HepG2 (cell line): ENCODE results near the gene ATP1A1. TPM values are rescaled to one million over a fixed set of nuclear protein-coding genes. Genes with fewer than 3 reads are reported as not detected.

Source experiments
- ATAC-seq: fragments of 200-7000 bp; cut with Tn5 transposase; 3 replicates; pipeline ENCODE4 v1.9.1; 2020; ENCODE audit warnings: mild to moderate bottlenecking, moderate library complexity
- BruUV-seq: library from RNA; stranded (reverse); fragments of 400-500 nt; replicated peaks from 2 replicates; lab custom pipeline; 2021; lab: Mats Ljungman, UMichigan
- CTCF ChIA-PET: fragments of 300-600 bp; formaldehyde crosslinking; extraction: SDS; loops from one replicate; lab custom pipeline; 2021; ENCODE audit warnings: low total read pairs, inconsistent platforms, low intra/inter-chr PET ratio; lab: Yijun Ruan, JAX
- POLR2A ChIA-PET: fragments of 350-600 bp; sonication (Branson Sonifier 250); formaldehyde crosslinking; loops from one replicate; lab custom pipeline; 2020; ENCODE audit warnings: antibody characterized with exemption, inconsistent platforms; lab: Yijun Ruan, JAX
- DNase-seq: peaks from one replicate; pipeline ENCODE4 v3.0.0-alpha.2; 2015; ENCODE audit warnings: low spot score
- FAIRE-seq: peaks from 3 replicates; lab custom pipeline; 2011; peaks lifted over from hg19 to GRCh38; lab: Jason Lieb, UNC
- H2AFZ ChIP-seq: one replicate; pipeline ENCODE4 v1.6.1; 2011; ENCODE audit warnings: low read length, inconsistent platforms
- H3K27ac ChIP-seq: fragments of 300-600 bp; 3 replicates; pipeline ENCODE4 v1.8.0; 2011; ENCODE audit warnings: mixed run types, mild to moderate bottlenecking, mixed read lengths, low read length, inconsistent platforms; ENCODE audit not compliant: insufficient read depth; ENCODE audit errors: extremely low read length
- H3K27me3 ChIP-seq, 2 experiments: fragments of 200-600 bp in 1 of 2; 2 replicates in 1 of 2; 3 replicates in 1 of 2; pipeline versions ENCODE4 v1.6.0 to v1.8.0; 2011; ENCODE audit warnings: low read length in 2 of 2, mild to moderate bottlenecking in 2 of 2, moderate library complexity in 2 of 2, inconsistent platforms in 1 of 2; ENCODE audit not compliant: insufficient read depth in 2 of 2, control insufficient read depth in 1 of 2
- H3K36me3 ChIP-seq, 2 experiments: fragments of 200-600 bp in 1 of 2; replicated peaks in 1 of 2; 2 replicates in 1 of 2; 3 replicates in 1 of 2; pipeline versions ENCODE4 v1.5.1 to v1.8.0; 2011; ENCODE audit warnings: low read length in 2 of 2, inconsistent platforms in 1 of 2; ENCODE audit not compliant: insufficient read depth in 2 of 2, control insufficient read depth in 1 of 2
- H3K4me1 ChIP-seq: 2 replicates; pipeline ENCODE4 v1.5.1; 2012; ENCODE audit warnings: low read length, inconsistent platforms; ENCODE audit not compliant: insufficient read depth
- H3K4me2 ChIP-seq: 2 replicates; pipeline ENCODE4 v1.6.0; 2011; ENCODE audit warnings: low read depth, low read length, inconsistent platforms
- H3K4me3 ChIP-seq, 3 experiments: fragments of 200-600 bp in 1 of 3; sonication (generic), shearing (Covaris generic) in 1 of 3; replicated peaks in 1 of 3; 2 replicates each; pipeline ENCODE4 v1.5.1; 2011 to 2016; ENCODE audit warnings: low read length in 3 of 3, inconsistent platforms in 2 of 3, low read depth in 2 of 3, mild to moderate bottlenecking in 2 of 3, control low read depth in 1 of 3, mixed read lengths in 1 of 3; ENCODE audit not compliant: insufficient read depth in 1 of 3
- H3K79me2 ChIP-seq: one replicate; pipeline ENCODE4 v1.6.1; 2011; ENCODE audit warnings: low read length, inconsistent platforms; ENCODE audit not compliant: insufficient read depth
- H3K9ac ChIP-seq: 2 replicates; pipeline ENCODE4 v1.6.0; 2011; ENCODE audit warnings: mild to moderate bottlenecking, low read depth, low read length, inconsistent platforms; ENCODE audit not compliant: insufficient read depth
- H3K9me3 ChIP-seq: 2 replicates; pipeline ENCODE4 v1.5.1; 2012; ENCODE audit warnings: mild to moderate bottlenecking, low read length
- H4K20me1 ChIP-seq: 2 replicates; pipeline ENCODE4 v1.6.0; 2011; ENCODE audit warnings: inconsistent platforms, mild to moderate bottlenecking, low read length, moderate library complexity; ENCODE audit not compliant: insufficient read depth
- BRD4 ChIP-seq: sonication (generic); formaldehyde crosslinking; IDR thresholded peaks from 2 replicates; pipeline ENCODE4 v1.4.0; 2020; ENCODE audit warnings: missing genetic modification reagents
- CBX2 ChIP-seq, 2 experiments: fragments of 200-600 bp in 1 of 2; sonication (generic); formaldehyde crosslinking in 1 of 2; IDR thresholded peaks; 2 replicates each; pipeline versions ENCODE4 v1.7.0 to v1.8.1; 2018 to 2022; ENCODE audit warnings: low read depth in 2 of 2, low read length in 1 of 2, mild to moderate bottlenecking in 1 of 2, missing genetic modification reagents in 1 of 2
- FOXM1 ChIP-seq: sonication (generic); formaldehyde crosslinking; IDR thresholded peaks from 2 replicates; pipeline ENCODE4 v1.5.0; 2020; ENCODE audit warnings: missing genetic modification reagents
- MBNL3 ChIP-seq: fragments of 250-450 bp; sonication (Bioruptor Pico); conservative IDR thresholded peaks from 2 replicates; pipeline ENCODE4 v1.8.0; 2022; ENCODE audit warnings: mild to moderate bottlenecking, inconsistent platforms
- POLR2AphosphoS5 ChIP-seq: IDR thresholded peaks from 2 replicates; pipeline ENCODE4 v1.6.1; 2012; ENCODE audit warnings: low read depth, low read length
- SAP130 ChIP-seq: IDR thresholded peaks from 2 replicates; pipeline ENCODE4 v1.6.1; 2016; ENCODE audit warnings: low read depth
- SIX1 ChIP-seq: sonication (generic); formaldehyde crosslinking; IDR thresholded peaks from 2 replicates; pipeline ENCODE4 v1.4.0; 2020; ENCODE audit warnings: missing genetic modification reagents, borderline replicate concordance
- SNAI1 ChIP-seq: sonication (generic); formaldehyde crosslinking; IDR thresholded peaks from 2 replicates; pipeline ENCODE4 v1.5.0; 2020; ENCODE audit warnings: mild to moderate bottlenecking, missing genetic modification reagents, borderline replicate concordance
- ZBTB34 ChIP-seq: sonication (generic); formaldehyde crosslinking; IDR thresholded peaks from 2 replicates; pipeline ENCODE4 v1.8.0; 2022; ENCODE audit warnings: mild to moderate bottlenecking, missing genetic modification reagents
- ZMAT3 ChIP-seq: sonication (generic); formaldehyde crosslinking; conservative IDR thresholded peaks from 2 replicates; pipeline ENCODE4 v1.7.0; 2021; ENCODE audit warnings: missing genetic modification reagents
- ZNF256 ChIP-seq: sonication (generic); formaldehyde crosslinking; conservative IDR thresholded peaks from 2 replicates; pipeline ENCODE4 v1.4.0; 2020; ENCODE audit warnings: missing genetic modification reagents
- ZNF460 ChIP-seq: sonication (generic); formaldehyde crosslinking; IDR thresholded peaks from 2 replicates; pipeline ENCODE4 v1.5.1; 2020; ENCODE audit warnings: missing genetic modification reagents, mild to moderate bottlenecking, borderline replicate concordance
- ZNF552 ChIP-seq: sonication (generic); formaldehyde crosslinking; IDR thresholded peaks from 2 replicates; pipeline ENCODE4 v1.9.0; 2022; ENCODE audit warnings: missing genetic modification reagents, mild to moderate bottlenecking, borderline replicate concordance
- ZNF619 ChIP-seq: sonication (generic); formaldehyde crosslinking; IDR thresholded peaks from 2 replicates; pipeline ENCODE4 v1.4.0; 2020; ENCODE audit warnings: mild to moderate bottlenecking, missing genetic modification reagents
- WGBS: methylation state at CpG from one replicate; pipeline ENCODE4 v1.1.6; 2017; ENCODE audit warnings: low lambda C conversion rate; 5-methylcytosine and 5-hydroxymethylcytosine counted together
- in situ Hi-C: cut with HindIII; loops from 2 replicates; pipeline ENCODE4 v1.10.0; 2017; ENCODE audit warnings: low pct_unique_long_range_greater_than_20kb; ENCODE audit not compliant: extremely low pct_ligation_motif_present
- intact Hi-C: fragments of 100-400 bp; cut with micrococcal nuclease; formaldehyde crosslinking; loops from one replicate; pipeline ENCODE4 v1.10.0; 2022; ENCODE audit not compliant: unreplicated experiment
- polyA plus RNA-seq, 8 experiments: library from polyadenylated mRNA; depleted of rRNA in 3 of 8; stranded (reverse) in 7 of 8; unstranded in 1 of 8; fragments of >200 nt; fragmentation: Illumina TruSeq in 4 of 8; extraction: Trizol in 4 of 8; gene quantifications; 2 replicates each; pipeline versions ENCODE4 v1.2.1 to v1.2.3, GENCODE V29; 2011 to 2016; ENCODE audit warnings: low read depth in 4 of 8, missing spikeins in 1 of 8, mixed read lengths in 1 of 8; ENCODE audit not compliant: insufficient read depth in 1 of 8
- total RNA-seq, 5 experiments: library from RNA; depleted of rRNA; stranded (reverse); fragments of >200 nt; fragmentation: Illumina TruSeq; extraction: Trizol; gene quantifications; 2 replicates each; pipeline ENCODE4 v1.2.3, GENCODE V29; 2016; ENCODE audit warnings: low read depth in 1 of 5
- TF ChIP-seq, protein P1 (sequence below), 2 experiments: fragments of 450-650 bp in 1 of 2; sonication (generic) in 1 of 2; formaldehyde crosslinking in 1 of 2; IDR thresholded peaks; 2 replicates each; pipeline versions ENCODE4 v1.6.1 to v1.8.0; 2016 to 2022; ENCODE audit warnings: antibody characterized with exemption in 1 of 2, mild to moderate bottlenecking in 1 of 2, missing genetic modification reagents in 1 of 2

The ATP1A1 gene
- total and polyA plus RNA-seq, 2 of the 13 experiments (the other 11 are each of a cell fraction or from before 2014, with no cell fraction given) = 280 to 705 TPM

GRCh38 chr1:116345843-116346242 lies 27.2 kb upstream of the ATP1A1 start:
- H3K4me2 ChIP-seq = no peak overlapping the region
- H2AFZ ChIP-seq = no peak overlapping the region
- in situ Hi-C loops (no loop called here), intact Hi-C loops (no loop called here)
- FAIRE-seq = no peak
- no peak overlapping the region for H3K27ac ChIP-seq
- no peaks in the 10 kb centered on the region for H3K9me3 ChIP-seq
- no peaks in the 10 kb centered on the region for H3K79me2 ChIP-seq
- ChIA-PET CTCF (no interaction called here), POLR2A (interaction anchor here (0.5 kb wide), 1 partner anchor 21 kb away, joined by 3 read pairs; no protein-coding TSS in a partner anchor)
- H3K4me1 ChIP-seq = 0 out of 2 replicates have a peak, but pooled peaks cover 5% of the 10 kb centered on the region
- H4K20me1 ChIP-seq = no peaks in the 10 kb centered on the region
- no peak for DNase-seq
- no peaks in the 10 kb centered on the region for H3K36me3 ChIP-seq
- BruUV-seq = no TSS peak
- 0% methylated on average over 2 of the region's 2 CpGs for WGBS
- ATAC-seq = no peak
- no peak overlapping the region for H3K9ac ChIP-seq
- peaks cover 3 to 4% of the 10 kb centered on the region in 2 experiments; a peak in 1 of 5 replicates for H3K27me3 ChIP-seq
- no peak overlapping the region for H3K4me3 ChIP-seq
- no peak for TF ChIP-seq ZMAT3 (CRISPR knock-in tag)
- no peak for TF ChIP-seq ZNF552 (CRISPR knock-in tag)
- no peak for TF ChIP-seq MBNL3
- TF ChIP-seq ZBTB34 = no peak
- no peak for TF ChIP-seq ZNF619 (CRISPR knock-in tag)
- no peak for TF ChIP-seq SIX1 (CRISPR knock-in tag)
- TF ChIP-seq BRD4 (CRISPR knock-in tag) = no peak
- TF ChIP-seq, protein P1, sequence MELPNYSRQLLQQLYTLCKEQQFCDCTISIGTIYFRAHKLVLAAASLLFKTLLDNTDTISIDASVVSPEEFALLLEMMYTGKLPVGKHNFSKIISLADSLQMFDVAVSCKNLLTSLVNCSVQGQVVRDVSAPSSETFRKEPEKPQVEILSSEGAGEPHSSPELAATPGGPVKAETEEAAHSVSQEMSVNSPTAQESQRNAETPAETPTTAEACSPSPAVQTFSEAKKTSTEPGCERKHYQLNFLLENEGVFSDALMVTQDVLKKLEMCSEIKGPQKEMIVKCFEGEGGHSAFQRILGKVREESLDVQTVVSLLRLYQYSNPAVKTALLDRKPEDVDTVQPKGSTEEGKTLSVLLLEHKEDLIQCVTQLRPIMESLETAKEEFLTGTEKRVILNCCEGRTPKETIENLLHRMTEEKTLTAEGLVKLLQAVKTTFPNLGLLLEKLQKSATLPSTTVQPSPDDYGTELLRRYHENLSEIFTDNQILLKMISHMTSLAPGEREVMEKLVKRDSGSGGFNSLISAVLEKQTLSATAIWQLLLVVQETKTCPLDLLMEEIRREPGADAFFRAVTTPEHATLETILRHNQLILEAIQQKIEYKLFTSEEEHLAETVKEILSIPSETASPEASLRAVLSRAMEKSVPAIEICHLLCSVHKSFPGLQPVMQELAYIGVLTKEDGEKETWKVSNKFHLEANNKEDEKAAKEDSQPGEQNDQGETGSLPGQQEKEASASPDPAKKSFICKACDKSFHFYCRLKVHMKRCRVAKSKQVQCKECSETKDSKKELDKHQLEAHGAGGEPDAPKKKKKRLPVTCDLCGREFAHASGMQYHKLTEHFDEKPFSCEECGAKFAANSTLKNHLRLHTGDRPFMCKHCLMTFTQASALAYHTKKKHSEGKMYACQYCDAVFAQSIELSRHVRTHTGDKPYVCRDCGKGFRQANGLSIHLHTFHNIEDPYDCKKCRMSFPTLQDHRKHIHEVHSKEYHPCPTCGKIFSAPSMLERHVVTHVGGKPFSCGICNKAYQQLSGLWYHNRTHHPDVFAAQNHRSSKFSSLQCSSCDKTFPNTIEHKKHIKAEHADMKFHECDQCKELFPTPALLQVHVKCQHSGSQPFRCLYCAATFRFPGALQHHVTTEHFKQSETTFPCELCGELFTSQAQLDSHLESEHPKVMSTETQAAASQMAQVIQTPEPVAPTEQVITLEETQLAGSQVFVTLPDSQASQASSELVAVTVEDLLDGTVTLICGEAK (IDR thresholded peaks at IDR 0.05) = no peak
- TF ChIP-seq, protein P1 (CRISPR knock-in tag; IDR thresholded peaks at IDR 0.05) = no peak
- no peak for TF ChIP-seq POLR2AphosphoS5
- no peak for TF ChIP-seq CBX2 (IDR thresholded peaks at IDR 0.05; ENCODE audit: low read depth, low read length)
- TF ChIP-seq CBX2 (CRISPR knock-in tag; IDR thresholded peaks at IDR 0.05; ENCODE audit: low read depth) = no peak
- TF ChIP-seq ZNF256 (CRISPR knock-in tag) = no peak
- no peak for TF ChIP-seq SAP130 (CRISPR knock-in tag)
- no peak for TF ChIP-seq FOXM1
- TF ChIP-seq SNAI1 (CRISPR knock-in tag) = no peak
- no peak for TF ChIP-seq ZNF460 (CRISPR knock-in tag)
